B cell (primary cell): Measurements from ENCODE around the gene RPS10. TPM values are rescaled to one million over a fixed set of nuclear protein-coding genes. Genes with fewer than 3 reads are reported as not detected.

Source experiments
- ATAC-seq: fragments of 200-7000 bp; cut with Tn5 transposase; one replicate; pipeline ENCODE4 v1.10.0; 2021; ENCODE audit warnings: low read depth, mild to moderate bottlenecking, moderate number of reproducible peaks, moderate library complexity
- CTCF ChIA-PET: fragments of 350-600 bp; sonication (Branson Sonifier 250); formaldehyde crosslinking; loops from one replicate; lab custom pipeline; 2021; ENCODE audit warnings: antibody characterized with exemption, inconsistent platforms; lab: Charles Lee
- POLR2A ChIA-PET: fragments of 350-600 bp; sonication (Branson Sonifier 250); formaldehyde crosslinking; loops from one replicate; lab custom pipeline; 2021; ENCODE audit warnings: antibody characterized with exemption; lab: Charles Lee
- DNase-seq: peaks from one replicate; pipeline ENCODE4 v3.0.0; 2013
- H2AFZ ChIP-seq: 2 replicates; pipeline ENCODE4 v1.6.1; 2012; ENCODE audit warnings: mild to moderate bottlenecking, low read depth, low read length; ENCODE audit not compliant: insufficient read depth, poor library complexity, severe bottlenecking
- H3K27ac ChIP-seq, 2 donors: 1 replicate in 1 of 2; 2 replicates in 1 of 2; pipeline ENCODE4 v1.5.1; 2012 to 2013; ENCODE audit warnings: low read length in 2 of 2, mild to moderate bottlenecking in 2 of 2, moderate library complexity in 1 of 2
- H3K27me3 ChIP-seq, 4 experiments: fragments of 200-600 bp in 1 of 4; sonication (generic) in 1 of 4; replicated peaks in 1 of 4; 1 replicate in 2 of 4; 2 replicates in 2 of 4; pipeline versions ENCODE4 v1.6.1 to v1.7.0; 2013 to 2016; ENCODE audit warnings: low read length in 3 of 4, mild to moderate bottlenecking in 2 of 4, mixed read lengths in 1 of 4, moderate library complexity in 1 of 4; ENCODE audit not compliant: insufficient read depth in 4 of 4, control insufficient read depth in 3 of 4; ENCODE audit errors: control extremely low read depth in 1 of 4
- H3K36me3 ChIP-seq, 2 experiments: replicated peaks in 1 of 2; 1 replicate in 1 of 2; 2 replicates in 1 of 2; pipeline versions ENCODE4 v1.6.1 to v1.7.1; 2013; ENCODE audit warnings: low read length in 1 of 2; ENCODE audit not compliant: insufficient read depth in 2 of 2, control insufficient read depth in 1 of 2; ENCODE audit errors: control extremely low read depth in 1 of 2, extremely low read depth in 1 of 2
- H3K4me1 ChIP-seq, 2 donors: fragments of 200-600 bp in 1 of 2; sonication (generic) in 1 of 2; 1 replicate in 1 of 2; 2 replicates in 1 of 2; pipeline versions ENCODE4 v1.5.1 to v1.6.1; 2013 to 2017; ENCODE audit warnings: low read length in 2 of 2; ENCODE audit not compliant: control insufficient read depth in 2 of 2, insufficient read depth in 2 of 2
- H3K4me2 ChIP-seq: replicated peaks from 2 replicates; pipeline ENCODE3; 2012; ENCODE audit warnings: mild to moderate bottlenecking, low read depth, low read length; ENCODE audit not compliant: poor library complexity, severe bottlenecking
- H3K4me3 ChIP-seq, 5 experiments: fragments of 200-600 bp in 1 of 5; sonication (generic) in 1 of 5; 1 replicate in 3 of 5; 2 replicates in 2 of 5; pipeline versions ENCODE4 v1.5.1 to v1.7.0; 2011 to 2016; ENCODE audit warnings: low read length in 4 of 5, mild to moderate bottlenecking in 4 of 5, low read depth in 2 of 5, control low read depth in 1 of 5, moderate library complexity in 1 of 5; ENCODE audit not compliant: insufficient read depth in 1 of 5; ENCODE audit errors: control extremely low read depth in 1 of 5, extremely low read depth in 1 of 5
- H3K79me2 ChIP-seq: fragments of 200-600 bp; sonication (generic); one replicate; pipeline ENCODE4 v1.6.0; 2016; ENCODE audit warnings: low read length; ENCODE audit not compliant: control insufficient read depth, insufficient read depth
- H3K9ac ChIP-seq: fragments of 200-600 bp; sonication (generic); 2 replicates; pipeline ENCODE4 v1.6.1; 2017; ENCODE audit warnings: mild to moderate bottlenecking, low read length, moderate library complexity
- H3K9me3 ChIP-seq, 3 donors: one replicate each; pipeline versions ENCODE4 v1.6.1 to v1.7.1; 2013; ENCODE audit warnings: low read length in 2 of 3; ENCODE audit not compliant: control insufficient read depth in 2 of 3, insufficient read depth in 1 of 3; ENCODE audit errors: control extremely low read depth in 1 of 3
- H4K20me1 ChIP-seq: 2 replicates; pipeline ENCODE4 v1.6.0; 2012; ENCODE audit warnings: mild to moderate bottlenecking, low read length; ENCODE audit not compliant: insufficient read depth, control insufficient read depth, poor library complexity, severe bottlenecking
- H3K27ac Mint-ChIP-seq: one replicate; pipeline ENCODE4 v1.8.0; 2021; ENCODE audit warnings: mixed read lengths
- H3K27me3 Mint-ChIP-seq: one replicate; pipeline ENCODE4 v1.8.0; 2021; ENCODE audit warnings: mixed read lengths
- H3K4me1 Mint-ChIP-seq: one replicate; pipeline ENCODE4 v1.8.0; 2021; ENCODE audit warnings: mixed read lengths
- H3K4me3 Mint-ChIP-seq: one replicate; pipeline ENCODE4 v1.8.0; 2021; ENCODE audit warnings: mixed read lengths
- H3K9me3 Mint-ChIP-seq: one replicate; pipeline ENCODE4 v1.8.0; 2022; ENCODE audit warnings: mixed read lengths; ENCODE audit not compliant: insufficient read depth
- CTCF ChIP-seq: fragments of 200-600 bp; IDR thresholded peaks from one replicate; pipeline ENCODE4 v1.8.0; 2022; ENCODE audit warnings: antibody characterized with exemption, mild to moderate bottlenecking
- EZH2 ChIP-seq: IDR thresholded peaks from 2 replicates; pipeline ENCODE4 v1.6.1; 2012; ENCODE audit warnings: borderline replicate concordance, low read depth, mild to moderate bottlenecking, moderate library complexity, low read length; ENCODE audit not compliant: insufficient read depth, poor library complexity, severe bottlenecking
- WGBS: methylation state at CpG from one replicate; pipeline ENCODE4 v1.1.5; 2013; ENCODE audit warnings: missing lambda C conversion rate; ENCODE audit not compliant: insufficient coverage; 5-methylcytosine and 5-hydroxymethylcytosine counted together
- intact Hi-C: fragments of 100-400 bp; cut with micrococcal nuclease; formaldehyde crosslinking; loops from one replicate; pipeline ENCODE4 v1.10.0; 2022
- polyA plus RNA-seq: library from polyadenylated mRNA; depleted of rRNA; stranded (reverse); fragments of >200 nt; gene quantifications from 2 replicates; pipeline ENCODE4 v1.2.3, GENCODE V29; 2012
- total RNA-seq, 2 donors: library from RNA; stranded (reverse); fragments of 120-200 nt in 1 of 2; gene quantifications; 1 replicate in 1 of 2; 2 replicates in 1 of 2; pipeline versions ENCODE4 v1.2.3 to v1.2.4, GENCODE V29; 2013 to 2022

Gene RPS10
- total and polyA plus RNA-seq, 2 donors (not counting 1 experiment from before 2014, with no cell fraction given) = 2,707 to 6,226 TPM

- peaks cover 1 to 5% of the 10 kb centered on the region in 2 experiments for H3K36me3 ChIP-seq
Measured at GRCh38 chr6:34381081-34381480, 44.8 kb downstream of the RPS10 start.

GRCh38 chr6:34378470-34378869 lies 47.4 kb downstream of the RPS10 start:
- 100% methylated on average over 2 of the region's 2 CpGs for WGBS
- H3K79me2 ChIP-seq = peaks cover 97% of the 10 kb centered on the region
- TF ChIP-seq CTCF (no peak), EZH2 (no peak)
- no peak overlapping the region for H2AFZ ChIP-seq
- H4K20me1 ChIP-seq = peaks cover 57% of the 10 kb centered on the region
- no peak overlapping the region for H3K27ac Mint-ChIP-seq
- DNase-seq (no peak), ATAC-seq (no peak)
- H3K27me3 Mint-ChIP-seq = no peaks in the 10 kb centered on the region
- H3K4me2 ChIP-seq = no peak overlapping the region
- ChIA-PET POLR2A (no interaction called here), CTCF (interaction anchor here (0.6 to 1.2 kb wide), 2 partner anchors 37 to 129 kb away, joined by 3 to 5 read pairs; no protein-coding TSS in a partner anchor)
- H3K4me3 ChIP-seq = no peak overlapping the region
- no peak overlapping the region for H3K27ac ChIP-seq
- no peak overlapping the region for H3K4me3 Mint-ChIP-seq
- no peaks in the 10 kb centered on the region for H3K9me3 Mint-ChIP-seq
- peaks cover 24% of the 10 kb centered on the region for H3K4me1 Mint-ChIP-seq
- peaks cover 13 to 16% of the 10 kb centered on the region in 2 donors for H3K4me1 ChIP-seq
- intact Hi-C loops = loop anchor here (5.0 kb wide), 1 partner anchor 46 kb away; no protein-coding TSS in a partner anchor
- peaks cover 0 to 5% of the 10 kb centered on the region in 2 experiments for H3K36me3 ChIP-seq
- H3K9ac ChIP-seq = no peak overlapping the region
- no peaks in the 10 kb centered on the region for H3K9me3 ChIP-seq
- H3K27me3 ChIP-seq = no peaks in the 10 kb centered on the region

More at GRCh38 chr6:34381081-34381480, 44.8 kb downstream of the RPS10 start:
- no peak overlapping the region for H3K4me2 ChIP-seq
- no peak overlapping the region for H3K9ac ChIP-seq
- Mint-ChIP-seq H3K4me1 (peaks cover 40% of the 10 kb centered on the region), H3K27ac (no peak overlapping the region), H3K9me3 (no peaks in the 10 kb centered on the region), H3K4me3 (no peak overlapping the region), H3K27me3 (no peaks in the 10 kb centered on the region)
- intact Hi-C loops = no loop called here
- H3K9me3 ChIP-seq = no peaks in the 10 kb centered on the region
- no peak overlapping the region for H3K4me3 ChIP-seq
- TF ChIP-seq CTCF = no peak
- no peak for TF ChIP-seq EZH2
- H3K27ac ChIP-seq = no peak overlapping the region
- no peak for ATAC-seq
- DNase-seq = no peak
- peaks cover 4 to 11% of the 10 kb centered on the region in 2 donors for H3K4me1 ChIP-seq
- no peaks in the 10 kb centered on the region for H3K27me3 ChIP-seq
- H2AFZ ChIP-seq = no peak overlapping the region
- ChIA-PET POLR2A (no interaction called here), CTCF (interaction anchor here (0.7 to 1.1 kb wide), 2 partner anchors 9 to 90 kb away, joined by 3 read pairs; no protein-coding TSS in a partner anchor)
- H4K20me1 ChIP-seq = peaks cover 64% of the 10 kb centered on the region
- WGBS = 100% methylated on average over 4 of the region's 5 CpGs
- H3K79me2 ChIP-seq = peaks cover 99% of the 10 kb centered on the region
